Renal pelvis (tissue), 12 donors: ENCODE measurements around the gene OR10J1. TPM values are rescaled to one million over a fixed set of nuclear protein-coding genes. Genes with fewer than 3 reads are reported as not detected.
A peak's percentile ranks its signal among the peaks of the same experiment; 100 is the strongest.
"Not testable (repeated sequence)": the region's sequence is repeated elsewhere in the genome, so short reads cannot be mapped to it uniquely, and the experiment has no call there.

Experiments used
- DNase-seq: peaks from one replicate; pipeline ENCODE4 v3.0.0-alpha.2; 2013
- long read RNA-seq, 16 experiments: transcript quantifications; one replicate each; lab custom pipeline, GENCODE V29; 2026
- polyA plus RNA-seq, 3 donors: library from polyadenylated mRNA; unstranded; fragments of 120-200 nt; gene quantifications; one replicate each; pipeline ENCODE4 v1.2.1, GENCODE V29; 2013; ENCODE audit not compliant: insufficient read length in 3 of 3

Gene OR10J1
- polyA plus RNA-seq: under 1 TPM in 1 of 3 donors, not detected in 2; 0.05 TPM
- long read RNA-seq, donor 1: 0 reads
- long read RNA-seq, donor 2: 0 reads
- long read RNA-seq, donor 3: 0 reads
- long read RNA-seq, donor 4: 0 reads
- long read RNA-seq, donor 5: 0 reads
- long read RNA-seq, donor 6: 0 reads
- long read RNA-seq, donor 7: 0 reads
- long read RNA-seq, donor 8: 0 reads
- long read RNA-seq, donor 9: 0 reads
- long read RNA-seq, donor 10: 0 reads
- long read RNA-seq, donor 11: 0 reads
- long read RNA-seq, donor 12: 0 reads
- long read RNA-seq, donor 13: 0 reads
- long read RNA-seq, donor 14: 0 reads
- long read RNA-seq, donor 15: 0 reads
- long read RNA-seq, donor 16: 0 reads

DNA sequence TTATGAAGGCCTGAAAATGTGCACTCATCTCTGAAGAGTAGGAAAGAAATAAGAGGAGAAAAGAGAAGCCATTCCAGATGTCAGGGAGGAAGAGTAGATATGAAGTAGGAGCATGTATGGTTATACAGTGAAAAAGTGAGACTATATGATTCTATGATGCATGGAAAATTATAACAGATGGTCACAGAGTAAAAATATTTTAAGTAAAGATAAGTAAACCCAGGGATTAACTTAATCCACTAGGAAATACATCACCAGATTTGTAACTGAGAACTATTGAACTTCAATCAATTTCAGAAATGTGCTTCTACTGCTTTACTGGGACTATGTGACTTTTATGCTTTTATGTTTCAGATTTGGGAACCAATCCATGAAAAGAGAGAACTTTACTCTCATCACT is at the start of gene OR10J1:
TSS of gene OR10J1 (plus strand) at position 301 of the 400 bp plus-strand sequence. CDS start at position 371, 70 bp downstream.
- no peak for DNase-seq

DNA sequence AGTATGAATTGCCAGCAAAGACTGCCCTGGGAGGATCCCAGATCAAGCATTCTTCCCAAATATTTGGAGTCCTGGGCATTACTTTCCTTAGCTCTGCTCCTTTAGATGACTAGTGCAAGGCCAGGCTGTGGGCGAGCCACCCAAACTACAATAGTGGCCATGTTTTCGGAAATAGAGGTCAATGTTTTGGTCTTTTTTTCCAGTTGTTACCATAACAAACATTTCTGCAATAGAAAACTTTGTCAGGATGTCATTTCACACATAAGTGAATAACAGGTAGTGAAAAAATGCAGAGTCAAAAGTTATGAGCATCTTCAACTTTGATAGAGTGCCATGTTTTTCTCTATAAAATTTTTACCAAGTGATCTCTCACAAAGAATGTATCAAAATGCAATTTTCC is 32.7 kb upstream of the OR10J1 start:
- DNase-seq: no peak

DNA sequence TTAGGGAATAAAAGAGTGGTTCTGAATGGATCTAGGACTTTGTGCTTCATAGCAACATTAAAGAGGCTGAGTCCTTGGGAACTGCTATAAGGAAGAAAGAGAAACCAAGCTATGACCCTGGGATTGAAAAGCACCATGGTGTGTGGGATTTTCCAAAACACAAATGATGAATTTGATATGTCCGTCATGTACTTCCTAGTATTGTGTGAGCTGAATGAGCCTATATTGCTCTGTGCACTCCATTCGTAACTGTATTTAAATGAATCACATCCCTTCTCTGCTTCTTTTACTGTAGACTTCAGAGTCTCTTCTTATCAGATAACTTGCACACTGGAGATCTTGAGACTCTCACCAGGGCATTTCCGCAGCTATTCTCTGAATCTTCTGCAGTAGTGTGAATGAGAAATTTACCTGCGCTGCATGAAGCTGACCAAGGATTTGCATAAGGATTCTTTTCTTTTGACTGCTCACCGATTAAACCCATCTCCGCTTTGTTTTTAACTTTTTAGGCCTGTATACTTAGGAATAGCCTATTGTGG is 30.6 kb upstream of the OR10J1 start:
- DNase-seq: no peak

- no peak for DNase-seq
Observed at GRCh38 chr1:159421821-159422220, 17.7 kb upstream of the OR10J1 start.

DNA sequence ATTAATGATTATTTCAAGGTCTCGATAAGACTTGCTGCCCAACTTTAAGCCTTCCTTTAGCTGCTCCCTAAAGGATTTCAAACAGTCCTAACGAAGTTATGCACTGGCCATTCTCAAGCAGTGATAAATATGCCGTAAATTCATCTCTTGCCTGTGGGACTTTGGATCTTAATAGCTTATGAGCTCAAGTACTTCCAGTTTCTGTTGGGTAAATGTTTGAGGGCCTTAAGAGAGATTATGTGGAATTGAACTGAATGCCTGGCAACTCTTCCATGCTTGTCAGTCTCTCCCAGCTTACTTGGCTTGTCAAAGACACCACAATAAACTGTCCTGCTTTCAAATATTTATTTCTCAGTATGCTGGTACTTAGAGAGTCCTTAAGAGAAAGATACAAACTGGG is 11.0 kb upstream of the OR10J1 start:
- DNase-seq: no peak

DNA sequence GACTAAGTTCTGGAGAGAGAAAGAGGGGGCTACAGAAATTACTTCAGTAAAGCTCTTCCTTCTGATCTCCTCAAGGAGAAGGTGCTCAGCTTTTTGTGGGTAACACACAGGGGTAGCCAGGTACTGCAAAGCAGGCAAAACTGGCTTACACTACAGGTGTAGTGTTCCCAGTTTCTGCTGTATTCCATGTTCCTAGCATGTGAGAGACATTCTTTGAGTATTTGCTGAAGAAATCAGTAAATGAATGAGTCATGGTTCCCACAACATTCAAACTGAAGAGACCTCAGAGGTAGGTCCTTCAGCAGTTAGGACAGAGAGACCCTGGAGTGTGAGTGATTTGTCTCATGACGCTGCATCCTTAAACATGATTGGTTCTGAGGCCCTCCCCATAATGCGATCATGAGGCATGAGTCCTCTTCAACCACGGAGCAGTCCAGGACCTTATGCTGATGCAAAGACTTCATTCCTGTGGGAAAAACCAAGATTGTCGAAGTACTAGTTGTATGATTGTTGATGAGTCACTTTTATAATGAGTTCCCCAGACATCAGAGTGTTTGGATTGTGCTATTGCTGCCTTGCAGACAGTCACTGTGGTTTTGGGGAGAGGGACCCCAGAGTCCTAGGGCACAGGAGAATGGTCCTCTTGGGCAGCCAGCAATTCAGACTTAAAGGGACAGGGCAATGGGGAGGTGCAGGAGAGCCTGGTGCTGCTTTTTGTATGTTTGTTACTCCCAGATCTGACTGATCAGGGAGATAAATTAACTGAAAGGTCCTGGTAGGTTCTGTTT is 10.3 kb upstream of the OR10J1 start:
- DNase-seq: no peak

GRCh38 chr1:159430985-159431384 is 8.5 kb upstream of the OR10J1 start:
- DNase-seq: no peak

- no peak for DNase-seq
Observed at GRCh38 chr1:159431904-159432303, 7.6 kb upstream of the OR10J1 start, which contains the start of gene OR10J4. TSS of gene OR10J4 (plus strand) at chr1:159432204.

DNA sequence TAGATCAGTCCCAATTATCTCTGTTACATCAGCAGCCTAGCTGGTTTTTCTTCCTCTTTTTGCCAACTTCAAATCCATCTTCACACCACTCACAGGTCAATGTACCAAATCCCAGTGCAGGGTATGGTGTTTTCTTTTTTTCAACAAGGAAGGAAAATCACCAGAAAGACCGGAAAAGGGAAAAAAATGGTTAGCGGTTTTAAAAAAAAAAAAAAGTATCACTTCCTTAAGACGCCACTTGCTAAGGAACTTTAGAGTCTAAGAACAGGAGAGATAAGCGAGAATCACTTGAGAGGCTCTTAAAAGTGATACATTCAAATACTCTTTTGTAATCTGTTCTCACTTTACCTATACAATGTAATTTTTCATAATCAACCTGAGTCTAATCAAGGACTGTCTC is 3.1 kb upstream of the OR10J1 start:
- DNase-seq: no peak

- DNase-seq: no peak
Observed at GRCh38 chr1:159441360-159441759, 1.8 kb downstream of the OR10J1 start.

DNA sequence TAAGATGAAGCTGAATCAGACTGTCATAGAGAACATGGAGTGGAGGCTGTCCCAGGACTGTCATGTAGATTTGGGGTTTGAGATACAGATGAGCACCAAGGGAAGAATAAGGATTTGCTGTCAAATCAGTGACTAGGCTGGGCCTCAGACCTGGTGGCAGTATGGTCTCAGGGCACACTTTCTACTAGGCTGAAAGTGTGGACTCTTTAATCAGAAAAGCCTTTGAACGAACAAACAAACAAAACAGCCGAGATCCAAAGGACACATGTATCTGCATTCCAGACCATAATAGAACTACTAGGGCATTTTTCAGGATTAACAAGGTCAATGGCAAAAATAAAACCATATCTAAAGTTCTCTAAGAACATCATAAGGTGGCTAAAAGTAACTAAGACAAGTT is 2.9 kb downstream of the OR10J1 start:
- no peak for DNase-seq

DNA sequence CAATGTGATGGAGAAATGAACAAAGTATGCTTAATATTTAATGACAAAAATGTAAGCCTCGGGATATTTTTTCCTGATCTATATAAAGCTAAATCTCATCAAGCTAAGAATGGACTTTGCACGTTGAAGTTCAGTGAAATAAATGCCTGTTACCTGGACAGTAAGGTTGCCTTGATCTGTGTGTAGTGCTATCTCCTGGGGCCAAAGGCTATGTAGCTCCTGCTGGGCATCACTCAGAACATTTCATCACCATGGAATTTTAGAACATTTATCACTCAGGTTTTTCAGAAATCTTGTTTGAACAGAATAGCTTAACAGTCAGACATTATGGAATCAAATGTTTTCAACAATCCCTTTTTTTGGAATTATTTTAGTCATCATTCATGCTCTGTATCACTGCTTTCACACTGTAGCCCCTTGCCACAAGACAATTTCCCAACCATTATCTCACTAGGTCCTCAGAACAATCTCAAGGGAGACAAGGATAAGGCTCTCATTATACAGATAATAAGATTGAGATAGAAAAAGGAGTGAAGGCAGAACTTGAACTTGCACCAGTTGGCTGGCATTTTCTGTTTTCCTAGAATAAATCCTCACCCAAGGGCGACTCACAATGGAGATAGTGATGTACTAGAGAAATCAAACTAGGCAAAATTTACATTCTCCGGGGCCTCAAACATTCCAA is 3.7 kb downstream of the OR10J1 start:
- no peak for DNase-seq

DNA sequence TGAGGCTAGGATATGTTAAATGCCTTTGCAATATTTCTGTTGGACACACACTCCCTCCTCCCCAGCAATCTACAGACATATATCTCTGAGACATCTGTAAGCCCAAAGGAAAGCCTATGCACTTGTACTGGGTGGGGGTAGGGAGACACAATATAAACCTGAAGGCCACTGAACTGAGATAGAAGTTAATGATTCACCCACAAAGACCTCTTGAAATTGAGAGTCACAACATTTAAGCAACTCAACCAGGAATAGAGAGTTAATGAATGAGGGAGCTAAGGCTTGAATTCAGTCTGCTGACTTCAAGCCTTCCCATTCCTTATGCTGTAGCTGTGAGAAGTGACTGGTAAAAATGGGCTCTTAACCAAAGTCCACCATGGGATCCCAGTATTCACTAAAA is 5.0 kb downstream of the OR10J1 start:
- DNase-seq: peak; percentile 24

- no peak for DNase-seq
Observed at GRCh38 chr1:159448181-159448580, 8.7 kb downstream of the OR10J1 start.

- not testable (repeated sequence) for DNase-seq
Observed at GRCh38 chr1:159449605-159450004, 10.1 kb downstream of the OR10J1 start.

DNA sequence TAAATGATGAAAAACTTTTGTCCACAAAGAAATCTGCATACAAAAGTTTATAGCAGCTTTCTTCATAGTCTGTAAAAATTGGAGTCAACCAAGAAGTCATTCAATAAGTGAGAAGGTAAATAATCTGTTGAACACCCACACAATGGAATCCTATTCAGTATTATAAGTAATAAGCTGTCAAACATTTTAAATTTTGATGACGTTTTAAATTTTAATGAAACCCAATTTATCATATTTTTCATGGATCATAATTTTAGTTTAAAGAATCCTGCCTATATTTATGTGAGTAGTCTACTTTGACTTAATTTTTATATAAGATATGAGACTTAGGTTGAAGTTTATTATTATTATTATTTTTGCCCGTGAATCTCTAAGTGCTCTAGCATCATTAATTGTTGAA is 20.0 kb downstream of the OR10J1 start:
- no peak for DNase-seq

DNA sequence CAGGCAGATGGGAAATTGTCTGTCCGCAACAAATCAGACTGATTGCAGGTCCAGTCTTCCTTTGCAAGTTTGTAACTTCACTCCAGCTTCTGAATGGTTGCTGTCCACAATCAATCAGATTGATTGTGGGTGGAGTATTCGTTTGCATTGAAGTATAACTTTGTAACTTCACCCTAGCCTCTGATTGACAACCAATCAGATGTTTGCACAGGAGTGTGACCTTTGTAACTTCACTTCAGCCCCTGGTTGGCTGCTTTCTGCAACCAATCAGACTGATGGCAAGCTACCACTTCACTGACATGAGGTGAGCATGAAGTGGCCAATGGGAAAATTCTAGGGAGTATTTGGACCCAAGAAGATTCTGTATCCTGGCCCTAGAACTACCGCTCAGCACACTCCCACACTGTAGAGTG is 25.7 kb downstream of the OR10J1 start:
- no peak for DNase-seq

DNA sequence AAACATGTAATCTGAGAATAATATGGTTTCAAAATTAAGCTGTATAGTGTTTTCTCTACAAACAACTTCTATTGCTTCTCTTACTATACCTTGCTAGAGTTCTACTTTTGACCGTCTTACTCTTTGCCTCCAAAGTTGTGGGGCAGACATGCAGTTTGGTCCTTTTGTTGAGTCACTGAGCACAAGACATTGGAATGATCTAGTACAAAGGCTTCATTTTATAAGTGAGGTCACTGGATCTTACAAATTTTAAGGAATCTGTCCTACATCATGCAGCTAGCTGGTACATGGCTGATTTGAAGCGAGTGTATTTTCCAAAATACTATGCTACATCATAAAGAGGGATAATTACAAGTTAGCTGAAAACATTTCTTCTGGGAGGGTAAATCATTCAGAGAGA is 28.8 kb downstream of the OR10J1 start:
- no peak for DNase-seq

DNA sequence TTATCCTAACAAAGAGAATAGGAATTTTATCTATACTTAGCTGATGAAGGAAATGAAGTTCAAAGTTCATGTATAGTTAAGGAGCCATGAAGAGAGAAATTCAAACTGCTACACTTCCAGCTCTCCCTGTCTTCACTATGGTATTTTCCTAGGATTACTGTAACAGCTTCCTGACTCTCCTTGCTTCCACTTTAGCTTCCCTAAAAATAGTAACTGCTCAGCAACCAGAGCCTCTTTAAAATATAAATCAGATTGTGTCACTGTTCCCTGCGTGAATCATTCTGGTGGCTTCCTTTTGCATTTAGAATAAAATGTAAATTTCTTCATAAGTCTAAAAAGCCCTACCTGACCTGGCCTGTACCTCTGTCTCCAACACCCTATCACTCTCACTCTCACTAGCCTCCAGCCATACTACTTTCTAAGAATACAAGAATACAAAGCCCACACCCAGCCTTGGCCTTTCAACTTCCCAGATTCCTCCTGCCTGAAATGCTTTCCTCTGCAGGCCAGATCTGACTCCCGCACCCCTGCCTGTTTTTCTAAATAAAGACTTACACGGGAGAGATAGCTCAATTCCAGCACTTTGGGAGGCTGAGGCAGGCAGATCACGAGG is 30.5 kb downstream of the OR10J1 start:
- DNase-seq: no peak

DNA sequence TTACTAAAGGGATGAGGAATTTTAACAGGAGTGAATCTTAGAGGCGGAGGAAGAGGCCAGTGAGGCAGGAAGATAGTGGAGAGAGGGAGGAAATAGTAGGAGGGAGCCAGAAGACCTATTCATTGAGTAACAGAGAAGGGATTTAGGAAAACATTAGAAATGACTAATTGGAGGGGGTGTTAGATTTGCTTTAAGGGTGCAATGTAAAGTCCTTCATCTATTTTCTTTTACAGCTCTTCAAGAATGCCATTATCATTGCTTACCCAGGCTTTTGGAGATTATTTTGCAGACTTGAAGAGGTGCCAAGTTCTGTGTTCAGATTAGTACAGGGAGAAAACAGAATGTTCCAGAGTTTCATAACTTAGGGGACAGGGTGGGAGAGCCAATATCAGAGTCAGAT is 33.8 kb downstream of the OR10J1 start:
- DNase-seq: no peak

DNA sequence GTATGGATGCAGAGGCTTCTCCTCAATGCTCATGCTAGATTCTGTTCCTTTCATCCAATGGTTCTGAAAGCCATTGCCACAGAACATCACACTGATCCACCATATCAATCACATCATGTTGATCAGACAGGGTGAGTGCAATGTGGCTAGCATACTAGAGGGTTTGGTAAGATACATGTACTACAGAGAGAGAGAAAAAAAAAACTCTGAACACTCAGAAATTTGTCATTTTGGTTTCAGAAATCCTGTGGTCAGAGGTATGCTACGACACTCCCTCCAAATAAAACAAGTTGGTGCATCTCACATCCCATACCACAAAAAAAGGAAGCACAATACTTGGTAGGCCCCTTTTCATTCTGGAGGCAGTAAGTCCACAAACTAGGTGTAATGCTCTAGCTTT is 35.4 kb downstream of the OR10J1 start:
- DNase-seq: no peak

DNA sequence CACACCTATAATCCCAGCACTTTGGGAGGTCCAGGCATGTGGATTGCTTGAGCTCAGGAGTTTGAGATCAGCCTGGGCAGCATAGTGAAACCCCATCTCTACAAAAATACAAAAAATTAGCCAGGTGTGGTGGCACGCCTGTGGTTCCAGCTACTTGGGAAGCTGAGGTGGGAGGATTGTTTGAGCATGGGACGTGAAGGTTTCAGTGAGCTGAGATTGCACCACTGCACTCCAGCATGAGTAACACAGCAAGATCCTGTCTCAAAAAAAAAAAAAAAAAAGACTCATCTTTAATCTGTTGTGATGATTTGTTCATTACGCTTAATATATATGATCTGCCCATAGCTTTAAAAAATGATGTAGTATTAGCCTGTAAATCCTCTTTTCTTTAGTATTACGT is 44.0 kb downstream of the OR10J1 start:
- no peak for DNase-seq
